HG03460 (cell line): ENCODE measurements around the gene TMEM140.
A peak's percentile ranks its signal among the peaks of the same experiment; 100 is the strongest.
"Not testable (repeated sequence)": the region's sequence is repeated elsewhere in the genome, so short reads cannot be mapped to it uniquely, and the experiment has no call there.

Experiments
- ATAC-seq: cut with Tn5 transposase; IDR thresholded peaks from one replicate; pipeline ENCODE4 v1.9.1; 2021; ENCODE audit not compliant: unreplicated experiment

The TMEM140 gene

DNA sequence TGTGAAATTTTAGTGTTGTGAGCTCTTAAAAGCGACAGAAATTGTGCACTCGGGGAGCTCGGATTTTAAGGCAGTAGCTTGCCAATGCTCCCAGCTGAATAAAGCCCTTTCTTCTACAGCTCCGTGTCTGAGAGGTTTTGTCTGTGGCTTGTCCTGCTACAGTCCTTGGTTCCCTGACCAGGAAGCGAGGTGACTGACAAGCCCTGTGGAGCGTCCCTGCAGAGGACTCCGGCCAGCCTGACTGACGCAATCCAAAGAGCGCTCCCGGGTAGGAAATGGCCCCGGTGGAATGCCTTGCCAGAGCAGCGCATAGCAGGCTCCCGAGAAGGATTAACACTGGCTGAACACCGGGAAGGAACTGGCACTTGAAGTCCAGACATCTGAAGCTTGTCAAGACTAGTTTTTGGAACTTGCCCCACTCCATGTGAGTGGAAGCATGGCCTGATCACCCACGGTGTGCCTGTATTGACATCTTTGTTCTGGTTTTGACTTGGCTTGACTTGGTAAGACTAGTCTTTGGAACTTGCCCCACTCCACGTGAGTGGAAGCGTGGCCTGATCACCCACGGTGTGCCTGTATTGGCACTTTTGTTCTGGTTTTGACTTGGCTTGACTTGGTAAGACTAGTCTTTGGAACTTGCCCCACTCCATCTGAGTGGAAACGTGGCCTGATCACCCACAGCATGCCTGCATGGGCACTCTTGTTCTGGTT lies 23.9 kb downstream of the TMEM140 start:
- not testable (repeated sequence) for ATAC-seq

GRCh38 chr7:135173916-135174315 lies 26.0 kb downstream of the TMEM140 start:
- not testable (repeated sequence) for ATAC-seq

GRCh38 chr7:135174941-135175340 lies 27.1 kb downstream of the TMEM140 start:
- ATAC-seq = no peak

DNA sequence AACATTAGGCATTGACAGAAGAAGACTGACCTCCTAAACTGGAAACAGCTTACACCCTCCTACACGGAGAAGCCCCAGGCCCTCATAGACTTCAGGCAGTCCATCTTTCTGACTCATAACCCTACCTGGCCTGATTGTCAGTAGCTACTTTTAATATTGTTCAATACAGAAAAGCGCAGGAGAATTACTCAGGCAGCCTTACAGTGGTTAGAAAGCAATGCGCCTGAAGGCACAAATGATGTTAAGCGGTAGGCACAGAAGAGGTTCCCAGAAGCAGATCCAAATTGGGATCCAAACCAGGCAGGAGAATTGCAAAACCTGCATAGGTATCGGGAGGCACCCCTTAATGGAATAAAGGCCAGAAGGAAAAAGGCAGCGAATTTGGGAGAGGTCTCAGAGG lies 28.1 kb downstream of the TMEM140 start:
- ATAC-seq = no peak

GRCh38 chr7:135177028-135177696 lies 29.3 kb downstream of the TMEM140 start:
- no peak for ATAC-seq

- ATAC-seq = no peak
Measured at GRCh38 chr7:135178364-135178763, 30.5 kb downstream of the TMEM140 start.

DNA sequence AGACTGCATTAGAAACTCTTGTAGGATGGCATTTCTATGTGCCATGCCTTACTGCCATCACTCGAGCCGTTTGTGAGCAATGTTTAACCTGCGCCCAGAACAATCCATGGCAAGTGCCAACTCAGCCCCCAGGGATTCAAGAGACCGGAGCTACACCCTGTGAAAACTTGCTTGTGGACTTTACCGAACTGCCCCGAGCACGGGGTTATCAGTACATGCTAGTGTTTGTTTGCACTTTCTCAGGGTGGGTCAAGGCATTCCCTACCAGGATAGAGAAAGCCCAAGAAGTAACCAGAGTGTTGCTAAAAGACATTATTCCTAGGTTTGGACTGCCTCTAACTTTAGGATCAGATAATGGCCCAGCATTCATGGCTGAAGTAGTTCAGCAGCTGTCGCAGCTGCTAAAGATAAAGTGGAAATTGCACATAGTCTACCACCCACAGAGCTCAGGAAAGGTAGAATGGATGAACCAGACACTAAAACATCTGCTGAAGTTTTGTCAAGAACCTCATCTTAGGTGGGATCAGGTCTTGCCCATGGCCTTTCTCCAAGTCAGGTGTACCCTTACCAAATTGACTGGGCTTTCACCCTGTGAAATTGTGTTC lies 31.6 kb downstream of the TMEM140 start:
- ATAC-seq = no peak

- no peak for ATAC-seq
Measured at GRCh38 chr7:135180122-135180521, 32.2 kb downstream of the TMEM140 start.

GRCh38 chr7:135181261-135181928 lies 33.5 kb downstream of the TMEM140 start:
- ATAC-seq = no peak

DNA sequence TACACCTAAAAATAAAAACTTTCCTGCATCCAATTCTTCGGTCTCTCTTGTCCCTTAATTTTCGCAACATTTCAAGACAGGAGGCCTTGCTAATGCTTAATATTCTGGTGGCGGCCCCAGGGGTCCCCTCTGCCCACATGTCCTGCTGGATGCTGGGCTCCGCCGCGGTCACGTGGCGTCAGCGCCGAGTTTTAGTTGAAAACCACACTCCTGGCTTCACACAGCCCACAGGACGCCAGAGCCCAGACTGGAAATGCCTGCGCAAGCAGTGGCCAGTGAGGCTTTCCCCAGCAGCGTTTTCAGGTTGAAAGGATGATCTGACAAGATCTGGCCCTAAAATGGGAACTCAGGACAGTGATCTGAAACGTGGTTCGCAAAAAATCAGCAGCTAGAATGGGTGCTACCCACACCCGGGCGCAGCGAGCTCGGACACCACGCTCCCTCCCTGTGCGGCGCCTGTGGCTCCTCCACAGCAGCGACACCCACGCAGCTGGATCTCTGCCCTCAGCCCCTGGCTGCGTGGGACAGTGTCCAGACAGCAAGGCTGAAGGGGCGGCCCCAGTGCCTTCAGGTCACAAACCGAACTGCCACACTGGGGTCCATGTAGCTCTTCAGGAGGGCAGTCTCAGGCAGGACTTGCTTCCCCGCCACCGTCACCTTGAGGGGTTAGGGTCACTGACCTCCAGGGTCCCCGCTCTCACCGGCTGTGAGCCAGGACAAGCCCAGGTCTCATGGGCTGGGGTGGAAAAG lies 34.2 kb downstream of the TMEM140 start:
- ATAC-seq = no peak

DNA sequence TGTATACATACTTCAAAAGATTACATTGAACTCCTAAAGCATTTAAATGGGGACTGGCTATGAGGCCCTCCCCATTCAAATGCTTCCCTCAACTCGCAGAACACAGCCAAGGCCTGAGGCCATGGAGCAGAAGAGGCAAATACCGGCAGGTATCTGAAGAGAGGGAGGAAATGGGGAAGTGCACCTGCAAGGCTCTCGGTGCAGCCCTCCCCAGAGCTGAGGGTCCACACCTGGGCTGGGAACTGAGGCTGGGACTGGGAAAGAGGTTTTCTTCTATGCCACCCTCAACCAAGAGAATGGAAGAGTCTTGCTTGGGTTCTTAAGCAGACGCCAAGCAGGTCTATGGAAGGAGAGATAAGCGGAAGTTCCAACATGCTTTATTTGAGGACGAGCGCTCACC lies 35.6 kb downstream of the TMEM140 start:
- no peak for ATAC-seq

GRCh38 chr7:135184254-135184841 lies 36.5 kb downstream of the TMEM140 start:
- no peak for ATAC-seq

DNA sequence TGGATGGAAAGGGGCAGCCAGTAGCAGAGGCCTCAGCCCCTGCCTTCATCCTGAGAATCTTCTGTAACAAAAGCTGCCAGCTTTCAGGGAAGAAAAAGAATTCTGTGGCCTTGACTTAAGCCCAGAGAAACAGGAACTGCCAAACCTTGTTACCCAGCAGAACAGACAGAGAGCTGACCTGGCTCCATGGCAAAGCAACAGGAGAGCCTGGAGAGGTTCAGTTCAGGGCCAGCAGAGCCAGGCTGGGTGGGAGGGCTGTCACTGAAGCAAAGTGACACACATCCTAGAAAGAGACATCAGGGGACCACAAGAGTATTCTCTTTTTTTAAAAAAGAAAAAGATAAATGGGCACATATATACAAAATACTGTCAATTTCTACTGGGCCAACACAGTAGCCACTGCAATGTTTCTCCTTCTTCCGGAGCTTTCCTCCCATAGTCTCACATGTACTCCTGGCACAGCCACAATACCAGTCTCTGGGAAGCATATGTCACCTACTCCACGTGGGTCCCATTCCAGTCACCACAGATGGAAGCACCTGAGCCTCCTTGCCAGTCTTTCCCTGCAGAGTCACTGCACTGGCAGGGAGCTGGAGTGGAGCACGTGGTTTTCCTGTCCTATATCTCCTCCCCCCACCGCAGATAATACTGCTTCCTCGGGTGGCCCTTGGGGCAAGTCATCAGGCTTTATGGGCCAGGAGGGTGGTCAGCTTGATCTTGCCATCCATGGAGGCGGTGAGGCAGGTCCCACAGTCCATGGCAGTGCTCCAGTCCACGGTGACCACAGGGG lies 37.8 kb downstream of the TMEM140 start:
- ATAC-seq = no peak

DNA sequence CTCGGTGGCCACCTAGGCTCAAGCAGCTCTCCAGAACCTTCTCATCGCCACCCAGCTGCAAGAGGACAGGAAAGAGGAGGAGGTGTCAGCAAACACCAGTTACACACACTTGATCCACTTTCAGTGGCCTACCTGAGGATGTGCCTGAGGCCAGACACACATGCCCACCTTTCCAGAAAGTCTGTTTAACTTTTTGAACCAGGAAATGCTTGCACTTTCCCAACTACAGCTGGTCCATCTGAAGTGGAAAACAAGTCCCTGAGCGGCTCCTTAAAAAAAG lies 38.3 kb downstream of the TMEM140 start:
- no peak for ATAC-seq

GRCh38 chr7:135186841-135187253 lies 39.0 kb downstream of the TMEM140 start:
- ATAC-seq = peak; percentile 40

DNA sequence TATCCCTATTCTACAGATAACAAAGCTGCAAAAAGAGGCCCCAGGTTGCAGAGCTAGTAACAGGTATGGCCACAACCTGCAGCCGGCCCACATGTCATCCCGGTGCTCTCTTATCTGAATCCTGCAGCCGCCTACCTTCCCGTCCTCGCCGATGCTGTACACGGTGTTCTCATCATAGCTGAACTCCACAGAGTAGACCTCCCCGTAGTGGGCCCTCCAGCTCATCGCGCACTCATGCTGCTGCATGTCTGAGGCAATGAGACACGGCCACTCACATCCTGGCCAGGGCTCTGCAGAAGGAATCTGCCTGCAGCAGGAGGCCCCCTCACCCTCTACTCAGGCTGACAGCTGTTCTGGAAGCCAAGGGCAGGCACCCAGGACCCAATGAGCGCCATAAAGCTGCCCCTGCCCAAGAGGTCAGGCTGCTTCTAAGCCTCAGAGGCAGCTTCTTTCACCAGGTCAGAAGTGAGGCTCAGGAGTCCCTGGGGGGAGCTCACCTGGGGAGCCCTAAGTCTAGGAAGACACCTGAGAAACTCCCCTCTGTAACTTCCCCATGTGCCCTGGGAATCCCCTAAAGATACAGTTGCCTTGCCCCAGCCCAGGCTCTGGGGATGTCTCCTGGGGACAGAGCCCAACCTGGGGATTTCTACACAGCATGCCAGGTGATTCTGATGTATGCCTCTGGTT lies 40.6 kb downstream of the TMEM140 start:
- peak; percentile 43 for ATAC-seq

DNA sequence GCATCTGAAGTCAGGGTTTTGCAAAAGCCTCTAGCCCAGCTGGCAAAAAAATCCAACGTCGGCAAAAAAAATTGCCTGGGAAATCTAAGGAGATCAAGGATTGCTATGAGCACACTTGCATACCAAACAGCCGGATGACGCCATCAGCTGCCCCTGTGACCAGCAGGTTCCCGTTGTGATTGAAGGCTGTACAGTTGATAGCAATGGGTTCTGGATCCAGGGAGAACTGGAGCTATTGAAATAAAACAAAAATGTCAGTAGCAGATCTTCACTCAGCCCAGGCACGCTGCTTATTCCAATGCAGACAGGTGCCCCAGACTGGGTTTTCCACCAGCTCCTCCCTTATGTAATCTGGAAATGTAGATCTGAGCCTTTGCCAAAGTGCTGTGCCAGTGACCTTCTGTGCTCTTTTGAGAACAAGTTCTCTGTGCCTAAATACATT lies 41.4 kb downstream of the TMEM140 start:
- ATAC-seq = no peak

DNA sequence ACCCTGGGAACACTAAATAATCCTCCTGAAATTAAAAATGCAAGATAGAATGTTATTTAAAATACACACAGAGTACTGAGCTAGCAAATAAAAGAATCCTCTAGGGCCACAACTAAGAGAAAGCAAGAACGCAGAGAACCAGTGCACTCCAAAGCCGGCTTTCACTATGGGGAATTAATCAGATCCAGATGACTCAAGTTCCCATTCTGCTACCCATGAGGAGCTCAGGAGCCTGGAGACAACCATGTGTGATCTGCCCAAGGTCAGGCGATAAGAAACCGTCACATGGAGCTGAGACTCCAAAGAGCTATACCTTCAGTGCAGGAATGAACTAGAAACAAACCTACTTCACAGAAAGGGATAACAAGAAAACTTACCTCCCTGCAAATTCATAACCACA lies 42.1 kb downstream of the TMEM140 start:
- no peak for ATAC-seq

- no peak for ATAC-seq
Measured at GRCh38 chr7:135190703-135191102, 42.8 kb downstream of the TMEM140 start.
